ENCODE data around the gene EID3.
"Not testable (repeated sequence)": the region's sequence is repeated elsewhere in the genome, so short reads cannot be mapped to it uniquely, and the experiment has no call there.

Gene EID3

DNA sequence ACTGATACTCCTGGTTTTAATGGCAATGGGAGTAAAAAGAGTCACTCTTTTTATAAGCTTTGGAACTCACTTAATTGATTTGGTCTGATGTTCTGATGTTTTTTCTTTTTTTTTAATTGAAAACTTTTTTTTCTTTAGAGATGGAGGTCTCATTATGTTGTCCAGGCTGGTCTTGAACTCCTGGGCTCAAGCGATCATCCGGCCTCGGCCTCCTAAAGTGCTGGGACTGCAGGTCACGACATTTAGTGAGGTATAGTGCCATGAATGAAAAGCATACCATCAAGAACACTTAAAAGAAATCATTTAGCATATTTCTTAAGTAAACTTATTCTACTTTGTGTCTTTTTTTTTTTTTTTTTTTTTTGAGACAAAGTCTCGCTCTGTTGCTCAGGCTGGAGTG is 12.7 kb upstream of the EID3 start:
- no peak for DNase-seq

DNA sequence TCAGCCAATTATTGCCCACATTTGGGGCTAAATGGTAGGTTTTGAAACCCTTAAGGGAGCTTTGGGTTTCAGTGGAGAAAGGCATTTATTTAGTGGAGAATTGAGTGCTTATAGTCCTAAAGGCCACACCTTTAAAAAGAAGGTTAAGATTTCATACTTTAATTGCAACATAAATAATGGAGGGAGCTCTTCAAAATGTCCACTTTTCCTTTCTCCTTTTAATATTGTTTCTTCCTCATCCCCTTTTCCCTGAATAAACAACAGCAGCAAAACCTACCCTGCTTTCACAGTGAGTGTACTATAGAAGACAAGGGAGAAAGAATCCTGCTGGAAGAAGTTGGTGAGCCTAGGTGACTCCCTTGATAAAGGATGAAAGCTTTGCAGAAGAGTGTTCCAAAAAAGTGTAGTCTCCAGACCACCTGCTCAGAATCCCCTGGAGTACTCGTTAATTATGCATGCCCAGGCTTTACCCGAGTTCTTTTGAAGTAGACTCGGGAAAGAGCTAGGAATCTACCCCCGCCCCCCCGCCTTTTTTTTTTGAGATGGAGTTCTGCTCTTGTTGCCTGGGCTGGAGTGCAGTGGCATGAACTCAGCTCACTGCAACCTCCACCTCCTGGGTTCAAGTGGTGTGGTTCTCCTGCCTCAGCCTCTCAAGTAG is 11.5 kb upstream of the EID3 start:
- DNase-seq, result peak; percentile 79

DNA sequence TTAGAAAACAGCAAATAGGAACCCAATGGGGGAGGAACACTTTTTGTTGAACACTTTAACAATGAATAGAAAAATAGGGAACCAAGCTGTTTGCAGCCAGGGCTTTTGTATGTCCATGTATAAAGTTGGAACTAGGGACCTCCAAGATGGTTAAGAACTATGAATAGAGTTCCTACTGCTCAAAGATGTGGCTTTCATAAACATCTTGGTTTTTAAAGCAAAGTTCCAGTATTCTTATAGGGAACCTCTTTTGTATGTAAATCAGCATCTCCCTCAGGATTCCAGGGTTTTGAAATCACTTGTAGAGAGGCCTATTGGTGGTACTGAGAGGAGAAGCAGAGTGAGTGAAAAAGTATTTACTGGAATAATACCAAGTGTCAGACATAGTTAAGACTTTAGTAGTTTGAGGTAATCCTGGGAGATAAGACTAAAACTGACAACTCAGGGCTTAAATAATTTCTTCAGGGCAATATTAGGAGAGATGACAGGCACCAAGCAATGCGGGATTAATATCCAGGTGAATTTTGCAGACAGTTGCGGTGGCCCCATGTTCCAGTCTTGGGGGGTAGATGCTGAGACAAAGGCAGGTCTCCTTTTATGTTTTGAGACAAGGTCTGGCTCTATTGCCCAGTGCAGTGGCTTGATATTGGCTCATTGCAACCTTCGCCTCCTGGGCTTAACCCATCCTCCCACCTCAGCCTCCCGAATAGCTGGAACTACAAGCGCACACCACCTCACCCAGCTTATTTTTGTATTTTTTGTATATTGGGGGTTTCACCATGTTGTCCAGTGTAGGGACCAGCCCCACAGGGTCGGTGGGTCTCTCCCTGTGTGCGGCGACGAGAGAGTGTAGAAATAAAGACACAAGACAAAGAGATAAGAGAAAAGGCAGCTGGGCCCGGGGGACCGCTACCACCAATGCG is 10.4 kb upstream of the EID3 start:
- DNase-seq, result no peak

DNA sequence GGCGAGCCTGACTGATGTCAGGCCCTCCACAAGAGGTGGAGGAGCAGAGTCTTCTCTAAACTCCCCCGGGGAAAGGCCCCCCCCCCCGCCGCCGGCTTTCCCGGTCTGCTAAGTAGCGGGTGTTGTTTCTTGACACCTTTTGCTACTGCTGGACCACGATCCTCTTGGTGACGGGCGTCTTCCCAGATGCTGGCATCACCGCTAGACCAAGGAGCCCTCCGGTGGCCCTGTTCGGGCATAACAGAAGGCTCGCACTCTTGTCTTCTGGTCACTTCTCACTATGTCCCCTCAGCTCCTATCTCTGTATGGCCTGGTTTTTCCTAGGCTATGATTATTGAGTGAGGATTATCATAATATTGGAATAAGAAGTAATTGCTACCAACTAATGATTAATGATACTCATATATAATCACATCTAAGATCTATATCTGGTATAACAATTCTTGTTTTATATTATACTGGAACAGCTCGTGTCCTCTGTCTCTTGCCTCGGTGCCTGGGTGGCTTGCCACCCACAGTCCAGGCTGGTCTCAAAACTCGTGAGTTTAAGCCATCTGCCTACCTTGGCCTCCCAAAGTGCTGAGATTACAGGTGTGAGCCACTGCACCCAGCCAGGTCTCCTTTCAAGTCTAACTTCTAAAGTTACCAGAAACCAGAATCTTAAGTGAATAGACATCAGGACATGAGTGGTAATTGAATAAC is 9.2 kb upstream of the EID3 start:
- not testable (repeated sequence) for DNase-seq

DNA sequence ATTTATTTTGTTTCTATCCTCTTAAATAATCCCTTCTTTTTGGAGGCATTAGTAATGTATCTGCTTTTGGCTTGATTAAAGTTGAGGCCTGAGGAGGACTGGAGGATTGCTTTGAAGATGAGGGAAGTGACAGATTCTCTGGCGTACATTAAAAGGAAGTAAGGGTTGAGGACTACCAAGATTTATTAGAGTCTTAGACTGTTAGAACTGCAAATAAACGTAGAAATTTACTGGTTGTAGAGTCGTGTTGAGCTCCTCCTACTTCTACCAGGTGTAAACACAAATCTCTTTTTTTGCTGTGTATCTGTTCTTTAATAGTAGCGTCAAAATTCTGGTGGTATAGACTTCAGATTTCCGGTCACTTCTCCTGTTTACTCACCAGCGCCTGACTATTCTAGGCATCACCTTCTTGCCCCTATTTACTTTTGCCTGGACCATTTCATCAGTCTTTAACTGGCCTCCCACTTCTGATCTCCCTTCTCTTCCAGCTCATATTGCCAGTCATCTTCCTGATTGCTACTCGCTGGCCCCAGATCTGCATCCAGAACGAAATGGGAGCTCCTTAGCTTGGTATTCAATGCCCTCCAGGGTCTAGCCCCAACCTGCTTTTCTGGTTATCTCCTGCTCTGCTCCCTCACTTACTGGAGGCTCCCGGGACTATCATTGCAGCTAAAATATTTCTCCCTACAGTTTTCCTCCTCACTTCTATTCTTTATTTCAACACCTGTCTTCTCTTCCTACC is 8.4 kb upstream of the EID3 start:
- DNase-seq, result no peak

DNA sequence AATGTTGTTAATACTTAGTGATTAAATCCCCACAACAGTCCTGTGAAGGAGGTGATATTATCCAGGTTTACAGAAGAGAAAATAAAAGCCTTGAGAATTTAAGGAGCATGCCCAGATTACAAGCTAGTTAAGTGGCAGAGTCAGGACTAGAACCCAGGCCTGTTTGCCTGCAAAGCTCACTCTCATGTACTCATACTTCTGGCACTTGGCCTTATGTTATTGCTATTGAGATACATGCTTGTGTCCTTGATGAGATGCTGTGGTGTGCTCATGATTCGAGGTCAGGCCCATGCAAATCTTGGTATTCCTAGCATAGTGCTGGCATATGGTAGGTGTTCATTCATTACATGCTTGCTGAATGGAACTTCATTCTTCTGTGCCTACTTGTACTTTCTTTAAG is 7.6 kb upstream of the EID3 start:
- DNase-seq, result no peak

DNA sequence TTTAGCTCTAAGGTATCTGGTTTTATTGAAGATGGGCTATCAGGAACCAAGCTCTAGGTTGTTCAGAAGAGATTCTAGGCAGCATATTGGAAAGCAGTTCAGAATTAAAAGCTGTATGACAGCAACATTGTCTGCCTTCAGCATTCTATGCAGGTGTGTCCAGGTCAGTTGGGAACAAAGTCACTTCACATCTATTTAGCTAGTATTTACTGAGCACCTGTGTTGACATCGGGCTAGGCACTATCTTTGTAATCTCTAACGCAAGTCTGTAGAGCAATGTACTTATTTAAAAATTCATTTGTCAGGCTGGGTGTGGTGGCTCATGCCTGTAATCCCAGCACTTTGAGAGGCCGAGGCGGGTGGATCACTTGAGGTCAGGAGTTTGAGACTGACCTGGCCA is 6.8 kb upstream of the EID3 start:
- DNase-seq, result no peak

DNA sequence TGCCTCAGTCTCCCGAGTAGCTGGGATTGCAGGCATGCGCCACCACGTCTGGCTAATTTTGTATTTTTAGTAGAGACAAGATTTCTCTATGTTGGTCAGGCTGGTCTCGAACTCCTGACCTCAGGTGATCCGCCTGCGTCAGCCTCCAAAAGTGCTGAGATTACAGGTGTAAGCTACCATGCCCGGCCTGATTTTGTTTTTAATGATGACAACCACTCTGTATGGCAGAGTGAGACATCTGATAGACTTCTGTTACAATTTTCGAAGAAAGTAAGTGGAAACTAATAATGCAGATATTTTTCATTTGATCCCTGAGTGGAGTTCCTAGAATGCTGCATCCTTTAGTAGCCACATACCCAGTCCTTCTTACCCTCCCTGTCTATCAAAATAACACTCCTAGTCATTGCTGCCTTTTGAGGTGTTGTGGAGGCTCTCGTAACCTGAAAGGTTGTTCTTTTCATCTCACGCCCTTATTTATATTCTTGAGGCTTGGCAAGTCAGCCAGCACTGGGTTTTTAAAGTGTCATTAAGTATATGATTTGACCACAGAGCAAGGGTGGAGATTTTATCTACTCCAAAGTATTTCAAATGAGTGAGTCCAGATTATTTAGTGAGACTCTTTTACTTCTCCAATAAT is 5.9 kb upstream of the EID3 start:
- no peak for DNase-seq

DNA sequence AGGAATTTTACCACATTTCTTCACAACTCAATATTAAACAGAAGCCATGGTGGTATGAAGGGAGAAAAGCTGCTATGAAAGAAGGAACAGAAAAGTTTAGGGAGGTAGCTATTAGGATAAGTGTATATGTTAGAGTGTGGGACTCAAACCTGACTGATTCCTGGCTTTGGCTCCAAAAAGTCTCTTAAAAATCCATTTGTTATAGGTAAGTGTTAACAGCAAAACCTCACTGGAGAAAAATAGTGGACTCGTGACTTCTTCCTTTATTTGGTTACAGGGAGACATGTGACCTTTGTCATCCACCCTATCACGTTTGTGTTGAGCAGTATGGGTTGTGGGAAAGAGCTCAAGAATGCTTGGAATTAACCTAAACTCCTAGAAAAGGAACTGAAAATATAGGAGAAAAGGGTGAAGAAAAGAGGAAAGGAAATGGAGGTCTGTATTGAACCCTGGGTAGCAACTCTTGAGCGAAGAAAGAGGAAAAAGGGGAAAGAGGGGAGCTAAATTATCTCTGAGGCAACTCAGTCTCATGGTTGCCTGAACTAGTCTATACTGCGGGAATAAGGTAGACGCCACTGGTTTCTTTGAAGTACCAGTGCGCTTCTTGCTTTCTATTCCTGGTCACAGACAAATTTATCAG is 3.6 kb upstream of the EID3 start:
- no peak for DNase-seq

DNA sequence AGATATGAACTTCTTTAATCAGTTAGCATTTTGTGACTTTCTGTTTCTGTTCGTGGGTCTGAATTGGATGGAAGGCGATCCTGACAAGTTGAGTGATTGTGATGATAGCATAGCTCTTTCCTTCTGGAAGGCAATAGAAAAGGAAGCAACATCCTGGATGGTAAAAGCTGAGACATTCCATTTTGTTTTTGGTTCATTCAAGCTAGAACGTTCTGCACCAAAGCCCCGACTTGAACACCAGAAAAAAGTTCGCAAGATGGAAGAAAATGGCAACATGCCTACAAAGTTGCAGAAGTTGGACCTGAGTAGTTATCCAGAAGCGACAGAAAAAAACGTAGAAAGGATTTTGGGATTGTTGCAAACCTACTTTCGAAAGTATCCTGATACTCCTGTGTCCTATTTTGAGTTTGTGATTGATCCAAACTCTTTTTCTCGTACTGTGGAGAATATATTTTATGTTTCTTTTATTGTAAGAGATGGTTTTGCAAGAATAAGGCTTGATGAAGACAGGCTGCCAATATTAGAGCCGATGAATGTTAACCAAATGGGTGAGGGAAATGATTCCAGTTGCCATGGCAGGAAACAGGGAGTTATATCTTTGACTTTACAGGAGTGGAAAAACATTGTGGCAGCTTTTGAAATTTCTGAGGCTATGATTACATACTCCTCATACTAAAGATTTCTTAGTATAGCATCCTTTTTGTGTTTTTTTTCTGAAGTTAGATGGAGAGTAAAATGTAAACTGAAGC is 896 bp downstream of the EID3 start:
- no peak for DNase-seq

DNA sequence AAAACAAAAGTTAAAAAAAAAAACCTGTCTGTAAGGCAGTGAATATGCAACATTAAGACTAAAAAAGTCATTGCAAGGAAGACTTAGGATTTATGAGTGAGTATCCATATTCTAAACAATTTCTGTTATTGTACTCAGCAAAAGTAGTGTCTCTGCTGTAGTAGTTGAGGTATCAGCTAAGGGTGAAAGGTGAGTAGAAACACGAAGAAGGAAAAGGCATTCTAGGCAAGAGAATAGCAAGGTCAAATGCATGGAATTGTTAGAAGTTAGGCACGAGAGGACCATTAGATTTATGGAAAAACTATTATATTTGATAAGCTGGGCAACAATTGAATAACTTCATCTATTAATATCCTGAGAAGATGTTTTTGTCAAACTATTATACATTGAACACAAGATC is 1.8 kb downstream of the EID3 start:
- DNase-seq, result no peak

DNA sequence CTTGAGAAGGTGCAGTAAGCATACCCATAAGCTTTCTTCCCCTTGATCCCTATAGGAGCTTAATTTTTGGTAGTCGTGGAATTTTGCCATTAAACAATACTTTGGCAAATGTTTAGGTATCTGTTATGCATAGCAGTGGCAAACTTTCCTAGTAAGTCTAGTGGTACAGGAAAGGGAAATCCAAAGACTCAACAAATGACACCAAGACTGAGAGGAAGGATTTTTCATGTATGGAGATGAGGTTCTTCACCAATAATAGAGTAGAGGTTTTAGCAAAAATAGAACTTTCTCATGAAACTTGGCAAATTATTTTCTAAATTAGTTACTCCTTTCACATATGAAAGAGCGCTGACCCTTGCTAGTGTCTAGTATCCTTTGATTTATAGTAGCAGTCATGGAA is 2.8 kb downstream of the EID3 start:
- DNase-seq, result no peak

DNA sequence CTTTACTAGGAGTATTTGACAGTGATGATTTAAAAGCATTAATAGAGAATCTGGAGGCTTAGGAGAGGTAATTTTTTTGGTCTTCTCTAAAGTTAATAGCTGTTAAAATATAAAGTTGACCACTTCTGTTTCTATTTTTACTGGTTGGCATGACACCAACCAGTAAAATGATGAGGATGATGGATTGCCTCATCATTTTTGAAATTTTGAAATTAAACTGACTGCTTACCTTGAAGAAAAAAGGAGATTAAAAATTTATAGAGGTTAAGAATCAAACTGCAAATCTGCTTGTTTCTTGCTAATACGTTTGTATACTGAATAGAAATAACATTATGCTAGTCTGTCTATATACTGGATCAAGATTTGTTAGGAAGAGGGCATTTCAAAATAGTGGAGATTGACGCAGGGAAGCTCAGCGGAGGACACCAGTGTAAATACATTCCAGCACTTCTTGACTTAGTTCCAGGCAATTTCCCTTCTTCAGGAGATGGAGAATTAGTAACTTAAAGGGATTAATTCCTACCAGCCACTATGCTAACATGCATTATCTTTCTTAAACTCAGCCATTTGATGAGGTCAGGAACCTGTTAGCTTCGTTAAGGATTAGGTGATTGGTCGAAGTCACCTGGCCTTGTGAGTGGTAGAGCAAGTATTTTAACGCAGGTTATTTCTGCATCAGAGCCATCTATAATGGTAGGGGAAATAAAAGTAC is 3.6 kb downstream of the EID3 start:
- no peak for DNase-seq

DNA sequence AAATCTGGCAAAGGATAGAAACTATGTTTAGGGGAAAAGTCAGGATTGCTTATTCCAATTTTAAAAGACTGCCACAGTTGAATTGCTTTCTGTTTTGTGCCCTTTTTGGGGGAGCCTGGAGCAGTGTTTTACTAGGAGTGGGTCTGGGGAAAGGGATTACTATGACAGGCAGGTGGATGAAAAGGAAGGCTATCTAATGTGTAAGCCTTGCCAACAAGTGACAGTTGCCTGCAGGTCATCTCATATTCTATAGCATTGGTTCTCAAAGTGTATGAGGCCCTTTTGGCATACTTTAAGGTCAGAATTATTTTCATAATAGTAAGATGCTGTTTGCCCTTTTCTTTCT is 4.1 kb downstream of the EID3 start:
- DNase-seq, result no peak

DNA sequence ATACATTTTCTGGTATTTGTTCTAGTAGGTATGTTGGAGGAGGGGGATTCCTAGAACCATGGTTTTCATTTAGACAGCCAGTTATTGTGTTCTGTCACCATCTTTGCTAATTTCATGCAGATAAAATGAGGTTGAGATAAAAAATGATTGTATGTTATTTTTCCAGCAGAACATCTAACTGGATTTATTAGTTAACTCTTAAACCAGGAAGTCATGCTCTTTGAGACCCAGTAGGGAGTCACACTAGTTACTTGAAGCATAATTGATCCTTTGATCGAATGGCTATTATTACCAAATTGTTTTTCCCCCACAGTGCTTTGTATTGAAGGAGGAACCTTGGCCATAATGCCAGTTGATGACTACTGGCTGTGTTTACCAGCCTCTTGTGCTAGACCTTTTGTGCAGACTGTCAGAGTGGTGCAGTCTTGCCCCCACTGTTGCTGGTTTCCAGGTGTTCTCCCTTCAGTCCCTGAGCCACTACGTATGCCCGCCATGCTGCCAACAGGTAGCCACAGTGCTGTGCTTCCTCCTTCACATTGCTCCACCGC is 6.0 kb downstream of the EID3 start:
- DNase-seq, result no peak

DNA sequence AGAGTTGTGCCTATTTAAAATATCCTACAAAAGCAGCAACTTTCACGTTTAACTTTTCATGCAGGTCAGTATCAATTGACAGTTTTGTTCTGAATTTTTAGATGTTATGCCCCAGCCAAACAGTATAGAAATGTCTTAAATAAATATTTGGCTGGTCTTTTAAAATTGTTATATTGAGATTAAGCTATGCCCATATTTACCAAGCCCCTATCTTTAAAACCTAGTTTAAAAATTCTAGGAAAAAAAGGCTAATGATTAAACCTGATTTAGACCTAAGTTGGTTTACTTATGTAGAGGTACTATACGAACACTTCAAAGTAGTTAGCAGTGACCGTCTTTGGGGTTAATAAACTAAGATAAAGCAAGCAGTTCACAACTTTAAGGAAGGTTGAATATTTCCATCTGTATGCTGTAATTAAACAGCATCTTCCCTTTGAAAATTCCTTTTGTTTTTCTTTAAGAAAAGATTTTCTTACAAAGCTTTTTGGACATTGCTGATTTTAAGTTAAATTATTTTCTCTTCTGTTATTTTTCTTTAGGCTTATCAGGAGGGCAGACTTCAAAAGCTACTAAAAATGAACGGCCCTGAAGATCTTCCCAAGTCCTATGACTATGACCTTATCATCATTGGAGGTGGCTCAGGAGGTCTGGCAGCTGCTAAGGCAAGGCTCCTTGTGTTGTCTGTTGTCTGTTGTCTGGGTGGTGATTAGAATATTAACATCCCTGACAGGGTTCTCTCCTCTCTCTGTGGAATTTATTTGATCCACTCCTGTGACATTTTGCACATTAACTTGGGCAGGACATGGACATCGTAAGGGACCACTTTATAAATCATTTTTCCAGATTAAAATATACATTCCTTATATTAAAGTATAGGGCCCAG is 7.5 kb downstream of the EID3 start:
- no peak for DNase-seq

DNA sequence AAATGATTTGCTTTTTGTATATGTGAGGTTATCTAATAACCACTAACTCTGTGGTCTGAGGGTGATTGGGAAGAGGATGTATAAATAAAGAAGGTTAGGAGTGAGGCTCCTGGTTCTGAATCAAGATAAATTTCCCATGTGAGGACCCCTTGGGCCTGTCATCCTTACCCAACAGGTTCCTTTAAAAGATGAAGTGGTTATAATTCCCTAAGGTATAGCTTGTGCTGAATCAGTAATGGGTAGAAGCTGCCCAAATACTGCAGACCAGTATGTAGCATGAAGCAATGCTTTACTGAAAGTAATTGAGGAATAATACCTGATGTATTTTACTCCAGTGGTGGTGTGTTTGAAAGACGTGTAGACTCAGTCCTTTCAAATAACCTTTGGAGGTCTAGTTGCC is 8.7 kb downstream of the EID3 start:
- no peak for DNase-seq

DNA sequence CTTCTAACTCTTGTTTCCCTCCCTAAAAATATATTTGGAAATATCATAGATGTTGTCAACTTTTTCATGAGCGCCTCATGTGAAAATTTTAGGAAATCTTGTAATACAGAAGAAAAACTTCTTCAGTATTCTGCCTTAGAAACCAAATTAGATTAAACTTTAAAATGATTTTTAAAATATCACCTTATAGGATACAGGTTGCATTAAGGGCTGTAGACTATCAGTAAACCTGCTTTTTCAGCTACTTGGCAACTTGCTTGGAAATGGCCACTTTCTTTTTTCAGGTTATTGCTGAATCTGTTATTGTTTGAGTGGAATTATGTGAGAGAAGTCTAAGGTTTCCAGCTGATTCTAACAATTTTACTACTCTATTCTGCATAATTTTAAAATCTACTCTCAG is 9.1 kb downstream of the EID3 start:
- DNase-seq, result no peak

DNA sequence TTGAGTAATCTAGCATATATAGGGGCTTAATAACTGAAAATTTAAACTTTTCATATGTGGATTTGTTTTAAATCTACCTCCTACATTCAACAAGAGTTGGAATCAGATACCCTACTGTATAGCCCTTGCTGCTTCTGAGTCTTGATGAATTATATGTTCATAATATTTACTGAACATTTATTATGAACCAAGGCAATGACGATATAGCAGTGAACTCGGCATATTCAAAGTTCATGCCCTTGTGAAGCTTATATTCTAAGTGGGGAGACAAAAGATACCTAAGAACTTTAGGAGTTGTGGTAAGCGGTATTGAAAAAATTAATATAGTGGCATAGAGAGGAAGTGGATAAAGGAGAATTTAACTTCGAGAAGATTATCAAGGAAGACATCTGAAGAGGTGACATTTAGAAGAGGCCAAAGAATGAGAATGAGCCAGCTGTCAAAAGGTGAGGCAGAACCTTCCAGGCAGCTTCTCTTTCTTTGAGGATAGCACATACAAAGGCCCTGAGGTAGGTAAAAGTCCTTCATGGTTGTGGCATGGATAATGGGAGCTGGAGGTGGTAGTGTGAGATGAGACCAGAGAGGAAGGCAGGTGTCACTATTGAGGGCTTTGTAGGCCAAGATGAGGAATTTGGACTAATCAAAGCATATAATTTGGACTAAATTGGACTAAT is 10.2 kb downstream of the EID3 start:
- DNase-seq, result no peak

Data from NCI-H1105 treated with DMSO at 0.1 percent for 48 hours (cell line).